Coronary artery (tissue), 2 donors: ENCODE measurements around the gene CAMTA1.

Experiments
- DNase-seq: peaks from one replicate; pipeline ENCODE4 v3.0.0-alpha.2; 2017; ENCODE audit warnings: low spot score
- H3K27ac ChIP-seq, 2 donors: fragments of 200-600 bp; sonication (generic); one replicate each; pipeline ENCODE4 v1.5.1; 2016 to 2019
- H3K4me3 ChIP-seq: fragments of 200-600 bp; sonication (generic); 2 replicates; pipeline ENCODE4 v1.5.1; 2016; ENCODE audit warnings: mild to moderate bottlenecking, moderate library complexity
- CTCF ChIP-seq: fragments of 200-600 bp; sonication (generic); IDR thresholded peaks from one replicate; pipeline ENCODE4 v1.5.1; 2019; ENCODE audit warnings: antibody characterized with exemption

CAMTA1 gene

GRCh38 chr1:7481194-7481593, 695.9 kb downstream of the CAMTA1 start:
- DNase-seq: no peak
- no peak overlapping the region for H3K4me3 ChIP-seq
- no peak for TF ChIP-seq CTCF
- H3K27ac ChIP-seq: no peak overlapping the region

- Histone ChIP-seq H3K27ac (no peak overlapping the region), H3K4me3 (no peak overlapping the region)
- DNase-seq: no peak
- TF ChIP-seq CTCF: no peak
Measured at GRCh38 chr1:7482077-7482476, 696.8 kb downstream of the CAMTA1 start.

GRCh38 chr1:7482772-7483495, 697.7 kb downstream of the CAMTA1 start:
- Histone ChIP-seq H3K27ac (no peak overlapping the region), H3K4me3 (no peak overlapping the region)
- no peak for TF ChIP-seq CTCF
- DNase-seq: no peak

GRCh38 chr1:7483634-7484383, 698.6 kb downstream of the CAMTA1 start:
- no peak for TF ChIP-seq CTCF
- Histone ChIP-seq H3K4me3 (no peak overlapping the region), H3K27ac (no peak overlapping the region)
- no peak for DNase-seq

GRCh38 chr1:7485086-7485780, 700.0 kb downstream of the CAMTA1 start:
- DNase-seq: no peak
- no peak overlapping the region for H3K4me3 ChIP-seq
- H3K27ac ChIP-seq: no peak overlapping the region
- TF ChIP-seq CTCF: no peak

GRCh38 chr1:7485826-7486225, 700.6 kb downstream of the CAMTA1 start:
- TF ChIP-seq CTCF: no peak
- Histone ChIP-seq H3K4me3 (no peak overlapping the region), H3K27ac (no peak overlapping the region)
- DNase-seq: no peak
